Suprapubic skin (tissue), 4 donors: Measurements from ENCODE around the gene EPHA6. TPM values are rescaled to one million over a fixed set of nuclear protein-coding genes. Genes with fewer than 3 reads are reported as not detected.

Experiments used
- DNase-seq, 2 donors: peaks; one replicate each; pipeline ENCODE4 v3.0.0-alpha.2; 2019; ENCODE audit warnings: low spot score in 2 of 2
- H3K27ac ChIP-seq: fragments of 200-600 bp; sonication (generic); one replicate; pipeline ENCODE4 v1.5.1; 2019
- H3K27me3 ChIP-seq: fragments of 200-600 bp; sonication (generic); one replicate; pipeline ENCODE4 v1.5.1; 2019
- H3K36me3 ChIP-seq: fragments of 200-600 bp; sonication (generic); one replicate; pipeline ENCODE4 v1.5.1; 2019
- H3K4me1 ChIP-seq: fragments of 200-600 bp; sonication (generic); one replicate; pipeline ENCODE4 v1.5.1; 2019
- H3K4me3 ChIP-seq: fragments of 200-600 bp; sonication (generic); one replicate; pipeline ENCODE4 v1.5.1; 2019; ENCODE audit warnings: mild to moderate bottlenecking
- H3K9me3 ChIP-seq: fragments of 200-600 bp; sonication (generic); one replicate; pipeline ENCODE4 v1.5.1; 2019
- EP300 ChIP-seq: sonication (generic); formaldehyde crosslinking; IDR thresholded peaks from one replicate; pipeline ENCODE4 v1.6.1; 2017; ENCODE audit warnings: antibody characterized with exemption
- POLR2A ChIP-seq, 2 donors: fragments of 450-650 bp; IDR thresholded peaks; one replicate each; pipeline ENCODE4 v1.6.1; 2017; ENCODE audit warnings: antibody characterized with exemption in 2 of 2, mild to moderate bottlenecking in 2 of 2, moderate library complexity in 2 of 2
- POLR2AphosphoS5 ChIP-seq, 3 donors: sonication (generic); formaldehyde crosslinking; IDR thresholded peaks; one replicate each; pipeline ENCODE4 v1.6.1; 2017; ENCODE audit warnings: antibody characterized with exemption in 3 of 3
- WGBS: methylation state at CpG from one replicate; pipeline ENCODE4 v1.1.5; 2018; 5-methylcytosine and 5-hydroxymethylcytosine counted together
- total RNA-seq, 4 donors: library from RNA; depleted of rRNA; stranded (reverse); fragments of >200 nt; gene quantifications; one replicate each; pipeline ENCODE4 v1.1.0, GENCODE V29; 2016
- TF ChIP-seq, protein P1 (sequence below), 2 donors: fragments of 200-600 bp in 1 of 2; fragments of 450-650 bp in 1 of 2; sonication (generic) in 1 of 2; IDR thresholded peaks; one replicate each; pipeline ENCODE4 v1.5.1; 2016 to 2019; ENCODE audit warnings: antibody characterized with exemption in 2 of 2, mild to moderate bottlenecking in 1 of 2, moderate library complexity in 1 of 2

The EPHA6 gene
- total RNA-seq, 4 donors from 2014 or later: not detected

DNA sequence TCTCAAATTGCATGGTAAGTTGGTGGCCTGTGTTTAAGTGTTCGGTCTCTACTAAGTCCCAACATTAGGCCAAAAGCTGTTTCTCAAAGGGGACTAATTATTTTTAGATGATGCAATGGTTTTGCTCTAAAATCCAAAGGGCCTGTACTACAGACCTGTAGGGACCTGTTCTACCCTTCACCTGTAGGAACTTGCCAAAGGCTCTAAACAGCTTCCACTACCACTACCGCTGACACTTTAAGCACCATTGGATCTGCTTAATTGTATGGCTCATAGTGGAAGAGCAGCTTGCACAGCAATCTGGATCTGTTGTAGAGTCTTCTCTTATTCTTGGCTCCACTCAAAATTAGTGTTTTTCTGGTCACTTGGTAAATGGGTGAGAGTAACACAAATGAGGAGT, 346.8 kb downstream of the EPHA6 start:
- Histone ChIP-seq H3K4me3 (no peak overlapping the region), H3K9me3 (no peaks in the 10 kb centered on the region), H3K27ac (no peak overlapping the region), H3K36me3 (no peaks in the 10 kb centered on the region), H3K27me3 (no peaks in the 10 kb centered on the region), H3K4me1 (no peaks in the 10 kb centered on the region)
- TF ChIP-seq POLR2A (IDR thresholded peaks at IDR 0.05) (no peak), POLR2AphosphoS5 (IDR thresholded peaks at IDR 0.05) (no peak), EP300 (no peak)
- TF ChIP-seq, protein P1, sequence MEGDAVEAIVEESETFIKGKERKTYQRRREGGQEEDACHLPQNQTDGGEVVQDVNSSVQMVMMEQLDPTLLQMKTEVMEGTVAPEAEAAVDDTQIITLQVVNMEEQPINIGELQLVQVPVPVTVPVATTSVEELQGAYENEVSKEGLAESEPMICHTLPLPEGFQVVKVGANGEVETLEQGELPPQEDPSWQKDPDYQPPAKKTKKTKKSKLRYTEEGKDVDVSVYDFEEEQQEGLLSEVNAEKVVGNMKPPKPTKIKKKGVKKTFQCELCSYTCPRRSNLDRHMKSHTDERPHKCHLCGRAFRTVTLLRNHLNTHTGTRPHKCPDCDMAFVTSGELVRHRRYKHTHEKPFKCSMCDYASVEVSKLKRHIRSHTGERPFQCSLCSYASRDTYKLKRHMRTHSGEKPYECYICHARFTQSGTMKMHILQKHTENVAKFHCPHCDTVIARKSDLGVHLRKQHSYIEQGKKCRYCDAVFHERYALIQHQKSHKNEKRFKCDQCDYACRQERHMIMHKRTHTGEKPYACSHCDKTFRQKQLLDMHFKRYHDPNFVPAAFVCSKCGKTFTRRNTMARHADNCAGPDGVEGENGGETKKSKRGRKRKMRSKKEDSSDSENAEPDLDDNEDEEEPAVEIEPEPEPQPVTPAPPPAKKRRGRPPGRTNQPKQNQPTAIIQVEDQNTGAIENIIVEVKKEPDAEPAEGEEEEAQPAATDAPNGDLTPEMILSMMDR (IDR thresholded peaks at IDR 0.05): no peak
- 53% methylated on average over 2 of the region's 2 CpGs for WGBS
- no peak for DNase-seq

GRCh38 chr3:97177242-97177641, 362.8 kb downstream of the EPHA6 start:
- Histone ChIP-seq H3K4me1 (no peaks in the 10 kb centered on the region), H3K27me3 (no peaks in the 10 kb centered on the region), H3K4me3 (no peak overlapping the region), H3K27ac (no peak overlapping the region), H3K9me3 (peaks cover 8% of the 10 kb centered on the region), H3K36me3 (no peaks in the 10 kb centered on the region)
- DNase-seq: no peak
- TF ChIP-seq POLR2A (IDR thresholded peaks at IDR 0.05) (no peak), POLR2AphosphoS5 (IDR thresholded peaks at IDR 0.05) (no peak), EP300 (no peak)
- TF ChIP-seq, protein P1 (IDR thresholded peaks at IDR 0.05): no peak

GRCh38 chr3:97181704-97182103, 367.3 kb downstream of the EPHA6 start:
- Histone ChIP-seq H3K27me3 (no peaks in the 10 kb centered on the region), H3K9me3 (peaks cover 3% of the 10 kb centered on the region), H3K4me1 (no peaks in the 10 kb centered on the region), H3K27ac (no peak overlapping the region), H3K4me3 (no peak overlapping the region), H3K36me3 (no peaks in the 10 kb centered on the region)
- DNase-seq: no peak
- TF ChIP-seq POLR2AphosphoS5 (IDR thresholded peaks at IDR 0.05) (no peak), POLR2A (IDR thresholded peaks at IDR 0.05) (no peak), EP300 (no peak)
- TF ChIP-seq, protein P1 (IDR thresholded peaks at IDR 0.05): no peak
- WGBS: 62% methylated on average over 3 of the region's 3 CpGs

- no peak for DNase-seq
Measured at GRCh38 chr3:97187771-97188170, 373.4 kb downstream of the EPHA6 start.

DNA sequence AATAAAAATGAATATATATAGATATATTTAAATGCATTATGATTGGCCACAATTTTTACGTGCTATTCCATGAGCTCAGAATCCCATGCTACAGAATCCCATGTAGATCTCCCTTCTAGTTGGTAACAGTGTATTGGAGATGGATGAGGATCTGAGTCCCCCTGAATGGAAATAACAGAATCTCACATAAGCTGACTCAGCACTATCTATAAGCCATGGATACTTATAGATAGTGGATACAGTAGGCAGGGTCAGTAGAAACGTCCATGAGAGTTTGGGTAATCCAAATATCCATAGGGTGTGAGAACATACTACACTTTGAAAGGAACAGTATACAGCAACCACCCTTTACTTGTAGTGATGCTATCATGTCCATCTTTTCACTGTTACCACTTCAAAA, 375.4 kb downstream of the EPHA6 start:
- TF ChIP-seq POLR2A (IDR thresholded peaks at IDR 0.05) (no peak), EP300 (no peak)
- TF ChIP-seq, protein P1 (IDR thresholded peaks at IDR 0.05): no peak
- Histone ChIP-seq H3K4me1 (no peaks in the 10 kb centered on the region), H3K27ac (no peak overlapping the region), H3K27me3 (no peaks in the 10 kb centered on the region), H3K9me3 (no peaks in the 10 kb centered on the region), H3K36me3 (no peaks in the 10 kb centered on the region), H3K4me3 (no peak overlapping the region)
- DNase-seq: no peak
- WGBS: 89% methylated on average over 2 of the region's 2 CpGs

More at GRCh38 chr3:97187771-97188170, 373.4 kb downstream of the EPHA6 start:
- TF ChIP-seq EP300 (no peak), POLR2AphosphoS5 (IDR thresholded peaks at IDR 0.05) (no peak), POLR2A (IDR thresholded peaks at IDR 0.05) (no peak)
- TF ChIP-seq, protein P1 (IDR thresholded peaks at IDR 0.05): no peak
- Histone ChIP-seq H3K4me1 (no peaks in the 10 kb centered on the region), H3K4me3 (no peak overlapping the region), H3K27ac (no peak overlapping the region), H3K36me3 (no peaks in the 10 kb centered on the region), H3K27me3 (no peaks in the 10 kb centered on the region), H3K9me3 (no peaks in the 10 kb centered on the region)
